Posterior vena cava (tissue), 2 donors: ENCODE data around the gene TMED8. TPM values are rescaled to one million over a fixed set of nuclear protein-coding genes. Genes with fewer than 3 reads are reported as not detected.
A peak's percentile ranks its signal among the peaks of the same experiment; 100 is the strongest.

Experiments used
- DNase-seq: peaks from one replicate; pipeline ENCODE4 v3.0.0-alpha.2; 2020; ENCODE audit warnings: low spot score
- intact Hi-C, 2 donors: fragments of 100-400 bp; cut with DNase I; formaldehyde crosslinking; loops; one replicate each; pipeline versions ENCODE4 v1.14.1 to v1.14.2; 2022 to 2023
- total RNA-seq, 2 donors: library from RNA; stranded (reverse); fragmentation: NEBNext Ultra II Directional; extraction: Animal tissue kit (Norgen Biotek cat#: 25700); gene quantifications; one replicate each; pipeline ENCODE4 v1.2.1, GENCODE V29; 2021
- donor health status: DM: yes; HTN: yes; CAD: no.
- donor health status: DM: yes; HTN: yes; CAD: no.

Gene TMED8
- total RNA-seq, 2 donors from 2014 or later = 11.2 to 13.3 TPM

GRCh38 chr14:77306851-77307496, 69.9 kb downstream of the TMED8 start:
- DNase-seq = no peak
- intact Hi-C loops = no loop called here

DNA sequence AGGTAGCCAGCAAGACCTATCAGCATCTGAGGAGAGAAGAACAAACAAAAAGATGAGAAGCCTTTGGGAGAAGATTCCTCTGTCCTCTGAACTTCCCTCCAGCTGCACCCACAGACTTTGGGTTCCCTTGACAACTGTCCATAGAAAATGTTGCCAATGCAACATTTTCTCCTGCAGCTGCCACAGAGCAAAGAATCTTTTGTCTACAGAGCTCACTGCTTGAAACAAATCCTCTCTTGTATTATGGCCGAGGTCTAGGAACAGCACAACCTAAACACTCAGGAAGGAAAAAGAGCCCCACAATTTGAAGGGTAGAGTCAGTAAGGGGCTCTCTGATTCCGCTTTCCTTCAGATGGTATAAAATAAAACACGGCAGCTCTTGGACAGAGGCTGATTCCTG, 70.5 kb downstream of the TMED8 start:
- intact Hi-C loops = no loop called here
- no peak for DNase-seq

DNA sequence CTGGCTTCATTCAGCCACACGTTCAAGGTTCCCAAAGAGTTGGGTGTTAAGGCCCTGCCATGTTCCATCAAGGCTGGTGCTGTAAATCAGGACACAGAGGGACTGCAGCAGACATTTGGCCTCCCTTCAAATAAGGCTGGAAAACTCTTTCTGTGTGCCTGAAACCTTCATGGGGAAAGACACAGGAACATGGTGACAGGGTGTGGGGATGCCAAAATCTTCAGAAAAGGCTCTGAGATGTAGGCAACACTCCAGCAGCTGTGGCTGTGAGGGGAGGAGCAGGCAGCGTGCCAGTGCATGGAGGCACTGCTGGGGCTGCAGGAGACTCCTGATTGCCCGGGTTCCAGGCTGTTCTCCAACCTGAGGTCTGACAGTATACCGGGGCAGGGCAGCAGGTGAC, 71.2 kb downstream of the TMED8 start:
- intact Hi-C loops = no loop called here
- DNase-seq = no peak

- intact Hi-C loops = loop anchor here in 1 of 2 donors (2.0 kb wide), 1 partner anchor 13 kb away; no protein-coding TSS in a partner anchor
- no peak for DNase-seq
Observed at GRCh38 chr14:77303417-77304156, 73.3 kb downstream of the TMED8 start.

- intact Hi-C loops = loop anchor here in 1 of 2 donors (2.0 kb wide), 1 partner anchor 14 kb away; no protein-coding TSS in a partner anchor
- no peak for DNase-seq
Observed at GRCh38 chr14:77302926-77303325, 74.0 kb downstream of the TMED8 start.

DNA sequence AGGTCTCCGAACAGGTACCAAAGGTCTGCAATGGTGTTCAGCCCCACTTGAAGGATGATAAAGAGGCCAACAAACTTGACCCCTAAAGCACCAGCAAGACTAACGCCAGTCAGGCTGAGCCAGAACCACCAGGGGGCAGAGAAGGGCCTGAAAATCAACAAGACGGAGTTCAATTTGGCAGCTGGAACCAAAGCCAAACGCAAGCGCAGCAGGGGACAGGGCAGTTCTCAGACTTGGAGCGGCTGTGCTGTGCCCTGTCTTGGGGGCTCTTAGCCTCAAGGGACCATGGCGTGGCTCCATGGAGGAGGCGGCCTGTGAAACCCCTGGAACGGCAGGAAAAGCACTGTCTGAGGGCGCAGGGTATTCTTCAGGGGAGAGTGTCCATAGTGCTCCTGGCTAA, 75.8 kb downstream of the TMED8 start:
- intact Hi-C loops = no loop called here

GRCh38 chr14:77299771-77300170, 77.1 kb downstream of the TMED8 start:
- no peak for DNase-seq
- intact Hi-C loops = no loop called here

More for the DNA sequence above, 75.8 kb downstream of the TMED8 start:
- DNase-seq = peak; percentile 86

GRCh38 chr14:77296906-77297305, 80.0 kb downstream of the TMED8 start:
- intact Hi-C loops = no loop called here
- DNase-seq = no peak

- DNase-seq = no peak
- intact Hi-C loops = no loop called here
Observed at GRCh38 chr14:77296155-77296554, 80.7 kb downstream of the TMED8 start.

GRCh38 chr14:77290705-77291104, 86.2 kb downstream of the TMED8 start:
- peak; percentile 34 for DNase-seq
- intact Hi-C loops = no loop called here

- intact Hi-C loops = no loop called here
- peak; percentile 31 for DNase-seq
Observed at GRCh38 chr14:77286576-77286975, 90.3 kb downstream of the TMED8 start.

Other genes starting within 250 kb of the TMED8 start
- not detected for gene ZDHHC22, start 235.3 kb downstream of the TMED8 start, total RNA-seq
- not detected for gene TMEM63C, start 195.3 kb downstream of the TMED8 start, total RNA-seq
- gene NGB, start 105.9 kb downstream of the TMED8 start, total RNA-seq = not detected
- gene POMT2, start 56.2 kb downstream of the TMED8 start, total RNA-seq = 10 to 100 TPM; 20.5 TPM
- gene GSTZ1, start 56.1 kb downstream of the TMED8 start, total RNA-seq = 1 to 10 TPM; 4.7 to 9.3 TPM
- under 1 TPM; 0.60 to 0.62 TPM for gene SAMD15, start 285 bp upstream of the TMED8 start, total RNA-seq
- under 1 TPM; 0.23 to 0.52 TPM for gene NOXRED1, start 46.4 kb upstream of the TMED8 start, total RNA-seq
- 10 to 100 TPM; 11.9 to 15.7 TPM for gene VIPAS39, start 80.5 kb upstream of the TMED8 start, total RNA-seq
- gene AHSA1, start 81.0 kb upstream of the TMED8 start, total RNA-seq = 10 to 100 TPM; 78.3 to 85.3 TPM
- gene ISM2, start 121.7 kb upstream of the TMED8 start, total RNA-seq = under 1 TPM in 1 of 2 donors, not detected in 1; 0.60 TPM
- gene SPTLC2, start 239.5 kb upstream of the TMED8 start, total RNA-seq = 10 to 100 TPM; 27.3 to 29.9 TPM